Naive thymus-derived CD4-positive, alpha-beta T cell (primary cell): ENCODE results near the gene CCDC93. TPM values are rescaled to one million over a fixed set of nuclear protein-coding genes. Genes with fewer than 3 reads are reported as not detected.

Experiments
- polyA plus RNA-seq, 2 donors: library from polyadenylated mRNA; unstranded; fragments of 300-500 nt; fragmentation: Illumina TruSeq; gene quantifications; one replicate each; pipeline ENCODE4 v1.2.3, GENCODE V29; 2021
- total RNA-seq, 6 experiments: library from RNA in 5 of 6; stranded (reverse) in 5 of 6; gene quantifications; 1 replicate in 5 of 6; 2 replicates in 1 of 6; pipeline ENCODE4 v1.2.3 and lab custom pipeline; 2021 to 2026

Gene CCDC93
- total and polyA plus RNA-seq, 7 experiments from 2014 or later = 5.9 to 73.9 (median 47.9) TPM

Other genes with a start within 250 kb of the CCDC93 start
- 100 to 1,000 TPM in 4 of 5 experiments, 10 to 100 TPM in 1; 86.9 to 133 (median 111) TPM for gene DDX18, start 199.4 kb downstream of the CCDC93 start, total RNA-seq
- gene DDX18, start 199.4 kb downstream of the CCDC93 start, polyA plus RNA-seq = 10 to 100 TPM; 43.9 to 45.6 TPM
- 10 to 100 TPM in 4 of 5 experiments, 1 to 10 TPM in 1; 8.5 to 31.5 (median 20.3) TPM for gene INSIG2, start 74.4 kb upstream of the CCDC93 start, total RNA-seq
- 10 to 100 TPM; 23.1 to 25.4 TPM for gene INSIG2, start 74.4 kb upstream of the CCDC93 start, polyA plus RNA-seq